GM18502 (cell line): ENCODE results near the gene SAT2.

Experiments
- ATAC-seq: cut with Tn5 transposase; IDR thresholded peaks from one replicate; pipeline ENCODE4 v1.9.1; 2021; ENCODE audit warnings: mild to moderate bottlenecking; ENCODE audit not compliant: unreplicated experiment, poor library complexity

SAT2 gene

GRCh38 chr17:7593296-7593695, 34.3 kb downstream of the SAT2 start:
- no peak for ATAC-seq

- ATAC-seq: no peak
Measured at GRCh38 chr17:7592422-7593021, 35.1 kb downstream of the SAT2 start.

GRCh38 chr17:7591596-7591995, 36.0 kb downstream of the SAT2 start:
- ATAC-seq: no peak

GRCh38 chr17:7590743-7591142, 36.9 kb downstream of the SAT2 start:
- no peak for ATAC-seq

- ATAC-seq: no peak
Measured at GRCh38 chr17:7589891-7590691, 37.5 kb downstream of the SAT2 start, which contains the start of gene SOX15. Gene SOX15, minus strand, starts transcription at chr17:7590094. Its CDS starts 418 bp downstream, at chr17:7589676.

- no peak for ATAC-seq
Measured at GRCh38 chr17:7589204-7589868, 38.3 kb downstream of the SAT2 start.

- ATAC-seq: no peak
Measured at GRCh38 chr17:7588553-7589203, 38.9 kb downstream of the SAT2 start.

GRCh38 chr17:7587420-7588151, 40.0 kb downstream of the SAT2 start:
- no peak for ATAC-seq

- no peak for ATAC-seq
Measured at GRCh38 chr17:7586673-7587419, 40.8 kb downstream of the SAT2 start.

GRCh38 chr17:7583253-7584109, 44.1 kb downstream of the SAT2 start, which contains the start of gene MPDU1:
Gene MPDU1, plus strand, starts transcription at chr17:7583852. Its CDS starts 11 bp downstream, at chr17:7583863.
- peak; percentile 62 for ATAC-seq

GRCh38 chr17:7582396-7583252, 45.0 kb downstream of the SAT2 start:
- ATAC-seq: no peak

- ATAC-seq: no peak
Measured at GRCh38 chr17:7580604-7581575, 46.7 kb downstream of the SAT2 start.

- ATAC-seq: no peak
Measured at GRCh38 chr17:7579834-7580603, 47.6 kb downstream of the SAT2 start.

- no peak for ATAC-seq
Measured at GRCh38 chr17:7579001-7579833, 48.4 kb downstream of the SAT2 start, which contains the start of gene CD68. Gene CD68, plus strand, starts transcription at chr17:7579638. Its CDS starts 40 bp downstream, at chr17:7579678.
